Astrocyte of the cerebellum (primary cell): ENCODE data around the gene TCF21.

Source experiments
- DNase-seq: peaks from one replicate; pipeline ENCODE4 v3.0.0-alpha.2; 2011; ENCODE audit warnings: low read depth
- H3K4me3 ChIP-seq: 2 replicates; pipeline ENCODE4 v1.5.1; 2011; ENCODE audit warnings: mild to moderate bottlenecking, low read depth, low read length, moderate library complexity
- CTCF ChIP-seq: IDR thresholded peaks from 2 replicates; pipeline ENCODE4 v1.5.1; 2012; ENCODE audit warnings: low read length, low read depth, moderate library complexity, mild to moderate bottlenecking; ENCODE audit errors: missing control alignments
- in situ Hi-C: cut with HindIII; loops from 2 replicates; pipeline ENCODE4 v1.10.0; 2017; ENCODE audit warnings: low sequenced_read_pairs

The TCF21 gene

GRCh38 chr6:133938533-133938932 is 49.6 kb downstream of the TCF21 start:
- no peak for DNase-seq
- in situ Hi-C loops: no loop called here
- no peak for TF ChIP-seq CTCF
- H3K4me3 ChIP-seq: no peak overlapping the region

GRCh38 chr6:133939778-133940667 is 51.1 kb downstream of the TCF21 start:
- in situ Hi-C loops: no loop called here
- no peak for TF ChIP-seq CTCF
- DNase-seq: no peak
- H3K4me3 ChIP-seq: no peak overlapping the region
